ENCODE results near the gene RABGAP1L. TPM values are rescaled to one million over a fixed set of nuclear protein-coding genes. Genes with fewer than 3 reads are reported as not detected.

Gene RABGAP1L
- polyA plus RNA-seq, 1 donor: 51.9 TPM

- H3K27ac ChIP-seq (ENCODE audit: low read length): no peak overlapping the region
- no peak overlapping the region for H3K4me3 ChIP-seq (ENCODE audit: low read length)
- H3K9me3 ChIP-seq (ENCODE audit: control insufficient read depth, low read depth, low read length): no peaks in the 10 kb centered on the region
- no peaks in the 10 kb centered on the region for H3K27me3 ChIP-seq (ENCODE audit: control insufficient read depth, insufficient read depth, low read length)
- 100% methylated on average over 1 of the region's 2 CpGs for WGBS (ENCODE audit: insufficient coverage, low lambda C conversion rate)
- no peaks in the 10 kb centered on the region for H3K4me1 ChIP-seq (ENCODE audit: control insufficient read depth, insufficient read depth, low read length)
- no peaks in the 10 kb centered on the region for H3K36me3 ChIP-seq (ENCODE audit: control insufficient read depth, insufficient read depth, low read length)
- no peak for DNase-seq
Measured at GRCh38 chr1:174215766-174216165, 56.4 kb downstream of the RABGAP1L start.

GRCh38 chr1:174217248-174217647 is 57.9 kb downstream of the RABGAP1L start:
- Histone ChIP-seq H3K4me3 (ENCODE audit: low read length) (no peak overlapping the region), H3K9me3 (ENCODE audit: control insufficient read depth, low read depth, low read length) (no peaks in the 10 kb centered on the region), H3K4me1 (ENCODE audit: control insufficient read depth, insufficient read depth, low read length) (no peaks in the 10 kb centered on the region), H3K27ac (ENCODE audit: low read length) (no peak overlapping the region), H3K27me3 (ENCODE audit: control insufficient read depth, insufficient read depth, low read length) (no peaks in the 10 kb centered on the region), H3K36me3 (ENCODE audit: control insufficient read depth, insufficient read depth, low read length) (peaks cover 8% of the 10 kb centered on the region)
- DNase-seq: no peak
- WGBS (ENCODE audit: insufficient coverage, low lambda C conversion rate): 51% methylated on average over 2 of the region's 3 CpGs

- Histone ChIP-seq H3K4me1 (ENCODE audit: control insufficient read depth, insufficient read depth, low read length) (no peaks in the 10 kb centered on the region), H3K4me3 (ENCODE audit: low read length) (no peak overlapping the region), H3K9me3 (ENCODE audit: control insufficient read depth, low read depth, low read length) (no peaks in the 10 kb centered on the region), H3K36me3 (ENCODE audit: control insufficient read depth, insufficient read depth, low read length) (peaks cover 8% of the 10 kb centered on the region), H3K27ac (ENCODE audit: low read length) (no peak overlapping the region), H3K27me3 (ENCODE audit: control insufficient read depth, insufficient read depth, low read length) (no peaks in the 10 kb centered on the region)
- DNase-seq: peak; percentile 16 to 30
- WGBS (ENCODE audit: insufficient coverage, low lambda C conversion rate): 50% methylated on average over 2 of the region's 4 CpGs
Measured at GRCh38 chr1:174217787-174218574, 58.7 kb downstream of the RABGAP1L start.

GRCh38 chr1:174218983-174219382 is 59.7 kb downstream of the RABGAP1L start:
- Histone ChIP-seq H3K9me3 (ENCODE audit: control insufficient read depth, low read depth, low read length) (no peaks in the 10 kb centered on the region), H3K36me3 (ENCODE audit: control insufficient read depth, insufficient read depth, low read length) (peaks cover 8% of the 10 kb centered on the region), H3K4me1 (ENCODE audit: control insufficient read depth, insufficient read depth, low read length) (no peaks in the 10 kb centered on the region), H3K4me3 (ENCODE audit: low read length) (no peak overlapping the region), H3K27ac (ENCODE audit: low read length) (no peak overlapping the region), H3K27me3 (ENCODE audit: control insufficient read depth, insufficient read depth, low read length) (no peaks in the 10 kb centered on the region)
- DNase-seq: no peak

DNA sequence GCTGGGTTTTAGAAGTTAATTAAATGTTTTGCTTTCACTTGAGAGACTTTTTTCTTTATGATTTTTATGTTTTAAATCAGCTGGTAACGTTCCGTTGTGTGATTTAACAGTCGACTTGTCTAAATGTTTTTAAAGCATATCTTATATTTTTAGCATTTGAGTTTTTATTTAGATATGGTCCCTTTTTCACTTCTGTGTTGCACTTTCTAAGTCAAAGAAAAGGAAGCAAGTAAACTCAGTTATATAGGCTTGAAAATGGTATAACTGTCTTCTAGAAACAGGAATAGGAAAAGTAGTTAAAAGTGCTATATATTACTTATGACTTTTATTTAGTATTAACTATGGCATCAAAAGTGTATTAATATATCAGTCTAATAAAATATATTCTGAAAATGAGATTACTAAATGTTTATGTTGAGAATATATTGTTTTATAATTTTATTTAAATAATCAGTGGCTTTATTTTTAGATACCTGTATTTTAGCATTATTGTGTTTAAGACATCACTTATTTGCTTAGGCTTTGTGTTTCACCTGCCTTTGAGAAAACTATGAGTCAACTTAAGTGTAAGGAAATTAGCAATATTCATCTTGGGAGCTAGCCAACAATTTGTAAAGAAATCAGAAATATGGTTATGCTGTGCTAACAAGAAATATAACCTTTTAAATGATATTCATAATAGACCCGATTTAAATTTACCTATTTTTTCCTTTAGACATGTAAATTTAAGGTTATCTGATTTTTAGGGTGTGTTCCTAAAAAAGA is 60.5 kb downstream of the RABGAP1L start:
- no peak overlapping the region for H3K4me3 ChIP-seq (ENCODE audit: low read length)
- H3K9me3 ChIP-seq (ENCODE audit: control insufficient read depth, low read depth, low read length): no peaks in the 10 kb centered on the region
- no peaks in the 10 kb centered on the region for H3K27me3 ChIP-seq (ENCODE audit: control insufficient read depth, insufficient read depth, low read length)
- H3K36me3 ChIP-seq (ENCODE audit: control insufficient read depth, insufficient read depth, low read length): peaks cover 8% of the 10 kb centered on the region
- DNase-seq: no peak
- no peak overlapping the region for H3K27ac ChIP-seq (ENCODE audit: low read length)
- WGBS (ENCODE audit: insufficient coverage, low lambda C conversion rate): 97% methylated on average over 3 of the region's 4 CpGs
- H3K4me1 ChIP-seq (ENCODE audit: control insufficient read depth, insufficient read depth, low read length): no peaks in the 10 kb centered on the region

- no peaks in the 10 kb centered on the region for H3K9me3 ChIP-seq (ENCODE audit: control insufficient read depth, low read depth, low read length)
- no CpG with 5 or more reads among the region's 2 CpGs for WGBS (ENCODE audit: insufficient coverage, low lambda C conversion rate)
Measured at GRCh38 chr1:174221681-174222080, 62.4 kb downstream of the RABGAP1L start.

DNA sequence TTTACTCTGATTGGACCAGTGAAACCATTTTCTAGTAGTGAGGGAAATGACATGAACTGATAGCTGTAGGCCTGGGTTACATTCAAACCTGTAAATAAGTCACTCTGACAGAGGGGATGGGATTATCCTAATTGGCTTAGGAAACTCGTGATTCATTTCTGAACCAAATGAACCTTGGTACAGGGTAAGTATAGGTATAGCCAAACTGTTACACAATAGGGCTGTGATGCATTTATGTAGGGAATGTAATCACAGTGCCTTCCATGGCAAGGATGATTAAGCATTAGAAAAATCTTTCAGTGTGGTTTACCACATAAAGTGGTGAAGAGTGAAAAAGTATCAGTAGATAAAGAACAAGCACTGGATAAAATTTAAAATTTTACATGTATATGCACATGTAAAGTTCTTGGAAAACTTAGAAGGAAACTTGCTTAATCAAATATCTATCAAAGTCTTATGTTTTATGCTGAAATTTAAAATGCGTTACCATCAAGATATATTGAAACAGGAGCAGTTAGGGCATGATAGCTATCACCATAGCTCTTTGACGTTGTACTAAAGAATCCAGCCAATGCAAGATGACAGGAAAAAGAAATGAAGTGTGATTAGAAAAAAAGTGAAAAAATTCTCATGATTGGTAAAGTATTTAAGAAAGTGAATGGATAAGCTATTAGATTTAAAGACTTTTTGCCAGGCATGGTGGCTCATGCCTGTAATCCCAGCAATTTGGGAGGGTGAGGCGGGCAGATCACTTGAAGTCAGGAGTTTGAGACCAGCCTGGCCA is 63.0 kb downstream of the RABGAP1L start:
- H3K9me3 ChIP-seq (ENCODE audit: control insufficient read depth, low read depth, low read length): no peaks in the 10 kb centered on the region
- no peak for DNase-seq
- H3K27me3 ChIP-seq (ENCODE audit: control insufficient read depth, insufficient read depth, low read length): no peaks in the 10 kb centered on the region
- no peak overlapping the region for H3K27ac ChIP-seq (ENCODE audit: low read length)
- no peaks in the 10 kb centered on the region for H3K4me1 ChIP-seq (ENCODE audit: control insufficient read depth, insufficient read depth, low read length)
- WGBS (ENCODE audit: insufficient coverage, low lambda C conversion rate): 97% methylated on average over 3 of the region's 4 CpGs
- H3K4me3 ChIP-seq (ENCODE audit: low read length): no peak overlapping the region
- H3K36me3 ChIP-seq (ENCODE audit: control insufficient read depth, insufficient read depth, low read length): peaks cover 11% of the 10 kb centered on the region

More at GRCh38 chr1:174221681-174222080, 62.4 kb downstream of the RABGAP1L start:
- no peak for DNase-seq
- Histone ChIP-seq H3K4me1 (ENCODE audit: control insufficient read depth, insufficient read depth, low read length) (no peaks in the 10 kb centered on the region), H3K27ac (ENCODE audit: low read length) (no peak overlapping the region), H3K27me3 (ENCODE audit: control insufficient read depth, insufficient read depth, low read length) (no peaks in the 10 kb centered on the region), H3K4me3 (ENCODE audit: low read length) (no peak overlapping the region), H3K36me3 (ENCODE audit: control insufficient read depth, insufficient read depth, low read length) (peaks cover 11% of the 10 kb centered on the region)

GRCh38 chr1:174224641-174225040 is 65.3 kb downstream of the RABGAP1L start:
- DNase-seq: no peak
- no peak overlapping the region for H3K27ac ChIP-seq (ENCODE audit: low read length)
- no peaks in the 10 kb centered on the region for H3K27me3 ChIP-seq (ENCODE audit: control insufficient read depth, insufficient read depth, low read length)
- H3K36me3 ChIP-seq (ENCODE audit: control insufficient read depth, insufficient read depth, low read length): peaks cover 11% of the 10 kb centered on the region
- no peaks in the 10 kb centered on the region for H3K4me1 ChIP-seq (ENCODE audit: control insufficient read depth, insufficient read depth, low read length)
- WGBS (ENCODE audit: insufficient coverage, low lambda C conversion rate): 100% methylated on average over 1 of the region's 1 CpG
- H3K9me3 ChIP-seq (ENCODE audit: control insufficient read depth, low read depth, low read length): no peaks in the 10 kb centered on the region
- no peak overlapping the region for H3K4me3 ChIP-seq (ENCODE audit: low read length)

DNA sequence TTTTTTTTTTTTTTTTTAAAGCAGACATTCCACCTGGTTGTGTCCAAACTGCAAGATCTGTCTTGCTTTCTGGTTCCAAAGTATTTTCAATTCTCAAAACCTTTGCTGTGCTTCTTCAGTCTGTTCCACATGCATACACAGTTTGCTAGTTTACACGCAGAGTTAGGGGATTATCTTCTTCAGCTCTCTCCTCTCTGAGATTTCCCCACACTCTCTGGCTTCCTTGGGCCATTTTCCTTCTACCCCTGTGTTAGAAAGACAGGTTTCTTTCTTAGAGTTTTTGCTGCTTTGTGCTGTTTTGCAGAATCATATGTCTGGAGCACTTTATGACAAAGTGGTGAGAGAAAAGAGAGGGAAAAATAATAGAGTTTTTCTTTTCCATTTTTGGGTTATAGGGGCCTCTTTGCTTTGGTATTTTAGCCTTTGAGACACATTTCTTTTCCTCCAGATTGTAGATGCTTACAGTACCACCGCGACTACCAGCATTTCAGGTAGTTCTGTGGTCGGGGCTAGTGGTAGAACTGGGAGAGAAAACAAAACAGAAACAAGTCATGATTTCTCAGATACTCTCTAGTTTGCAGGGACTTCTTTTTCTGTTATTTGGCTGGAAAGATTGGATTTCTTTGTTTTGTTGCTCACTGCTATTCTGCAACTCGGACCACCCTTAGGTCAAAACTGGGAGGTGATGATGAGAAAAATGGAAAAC is 66.3 kb downstream of the RABGAP1L start:
- peaks cover 11% of the 10 kb centered on the region for H3K36me3 ChIP-seq (ENCODE audit: control insufficient read depth, insufficient read depth, low read length)
- no peak for DNase-seq
- H3K4me1 ChIP-seq (ENCODE audit: control insufficient read depth, insufficient read depth, low read length): no peaks in the 10 kb centered on the region
- 90% methylated on average over 2 of the region's 5 CpGs for WGBS (ENCODE audit: insufficient coverage, low lambda C conversion rate)
- H3K27me3 ChIP-seq (ENCODE audit: control insufficient read depth, insufficient read depth, low read length): no peaks in the 10 kb centered on the region
- no peak overlapping the region for H3K27ac ChIP-seq (ENCODE audit: low read length)
- H3K9me3 ChIP-seq (ENCODE audit: control insufficient read depth, low read depth, low read length): no peaks in the 10 kb centered on the region
- no peak overlapping the region for H3K4me3 ChIP-seq (ENCODE audit: low read length)

GRCh38 chr1:174230399-174230798 is 71.1 kb downstream of the RABGAP1L start:
- WGBS (ENCODE audit: insufficient coverage, low lambda C conversion rate): 93% methylated on average over 3 of the region's 5 CpGs
- no peak overlapping the region for H3K4me3 ChIP-seq (ENCODE audit: low read length)
- H3K9me3 ChIP-seq (ENCODE audit: control insufficient read depth, low read depth, low read length): no peaks in the 10 kb centered on the region
- no peaks in the 10 kb centered on the region for H3K4me1 ChIP-seq (ENCODE audit: control insufficient read depth, insufficient read depth, low read length)
- H3K27ac ChIP-seq (ENCODE audit: low read length): no peak overlapping the region
- no peaks in the 10 kb centered on the region for H3K27me3 ChIP-seq (ENCODE audit: control insufficient read depth, insufficient read depth, low read length)
- peaks cover 17% of the 10 kb centered on the region for H3K36me3 ChIP-seq (ENCODE audit: control insufficient read depth, insufficient read depth, low read length)
- DNase-seq: no peak

Measured in large intestine (tissue), 3 donors.